ENCODE data around the gene FAU. TPM values are rescaled to one million over a fixed set of nuclear protein-coding genes. Genes with fewer than 3 reads are reported as not detected.

The FAU gene
- total RNA-seq, 1 experiment from 2014 or later: 1,073 TPM

DNA sequence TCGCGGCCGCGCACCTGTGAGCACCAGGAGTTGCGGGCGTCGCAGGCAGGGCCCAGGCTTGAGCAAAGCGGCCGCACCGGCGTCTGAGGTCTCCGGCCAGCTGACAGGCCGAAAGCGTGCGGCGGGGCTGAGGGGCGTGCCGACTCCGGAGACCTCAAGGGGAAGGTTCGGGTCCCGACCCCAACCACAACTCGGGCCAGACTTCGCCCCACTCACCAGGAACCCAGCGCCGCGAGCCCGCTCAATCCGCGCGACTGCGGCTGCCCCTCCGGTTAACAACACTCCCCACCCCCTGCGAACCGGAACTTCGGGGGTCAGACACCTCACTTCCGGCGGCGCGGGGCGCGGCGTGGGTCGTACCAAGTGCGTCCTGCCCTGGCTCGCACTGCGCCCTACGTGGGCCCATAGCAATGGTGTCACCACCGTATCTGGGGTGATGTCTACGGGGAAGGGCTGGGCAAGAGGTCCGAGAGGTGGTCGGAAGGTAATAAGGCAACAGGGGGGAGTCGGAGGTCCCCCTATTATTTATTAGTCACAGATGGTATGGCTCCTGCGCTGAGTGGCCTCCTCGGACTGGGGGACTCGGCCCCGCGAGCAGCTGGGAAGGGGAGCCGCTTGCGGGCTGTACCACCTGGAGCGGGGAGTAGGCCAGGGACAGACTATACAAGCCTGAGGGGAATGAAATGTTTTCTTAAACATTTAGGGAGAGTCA lies 12.5 kb upstream of the FAU start, which contains the start of gene SYVN1 (continued):
- TF ChIP-seq, protein P1, sequence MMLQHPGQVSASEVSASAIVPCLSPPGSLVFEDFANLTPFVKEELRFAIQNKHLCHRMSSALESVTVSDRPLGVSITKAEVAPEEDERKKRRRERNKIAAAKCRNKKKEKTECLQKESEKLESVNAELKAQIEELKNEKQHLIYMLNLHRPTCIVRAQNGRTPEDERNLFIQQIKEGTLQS (IDR thresholded peaks at IDR 0.05): no peak
- TF ChIP-seq FOSL1 (IDR thresholded peaks at IDR 0.05; ENCODE audit: low read depth) (no peak), POLR2AphosphoS5 (IDR thresholded peaks at IDR 0.05; ENCODE audit: low read depth, low read length) (peak; percentile 73)
- TF ChIP-seq, protein P2, sequence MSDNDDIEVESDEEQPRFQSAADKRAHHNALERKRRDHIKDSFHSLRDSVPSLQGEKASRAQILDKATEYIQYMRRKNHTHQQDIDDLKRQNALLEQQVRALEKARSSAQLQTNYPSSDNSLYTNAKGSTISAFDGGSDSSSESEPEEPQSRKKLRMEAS (IDR thresholded peaks at IDR 0.05): no peak

DNA sequence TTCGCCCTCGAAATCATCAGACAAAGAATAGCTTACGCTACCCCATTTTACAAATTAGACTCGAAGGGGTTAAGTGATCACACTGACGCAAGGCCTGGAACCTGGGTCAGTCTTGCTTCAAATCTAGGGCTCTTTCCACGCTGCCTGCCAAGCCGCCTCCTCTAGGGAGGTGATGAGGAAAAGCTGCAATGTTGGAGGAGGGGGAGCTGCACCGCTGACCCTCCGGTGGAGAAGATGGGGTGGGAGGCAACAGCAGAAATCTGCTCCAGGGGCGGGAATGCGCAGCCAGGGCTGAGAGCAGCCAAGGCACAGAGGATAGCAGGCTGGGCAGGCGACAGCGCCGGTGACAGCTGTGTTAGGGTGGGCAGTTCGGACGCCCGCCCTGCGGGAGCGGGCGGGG lies 11.8 kb upstream of the FAU start:
- no TSS peak for BruUV-seq (replicated peaks)
- no peak for DNase-seq (ENCODE audit: low read depth, low spot score)
- Histone ChIP-seq H3K9me2 (ENCODE audit: insufficient read depth) (no peaks in the 10 kb centered on the region), H3K9me3 (ENCODE audit: control insufficient read depth in 1 of 2, insufficient read depth in 1 of 2, low read depth in 1 of 2, low read length in 2 of 2) (no peaks in the 10 kb centered on the region), H3K27me3 (ENCODE audit: insufficient read depth, low read length) (no peaks in the 10 kb centered on the region), H3K79me2 (ENCODE audit: insufficient read depth, low read length) (peaks cover 27% of the 10 kb centered on the region), H3K4me2 (ENCODE audit: low read length) (peak overlapping the region; percentile 95), H3K4me3 (replicated peaks in 1 of 2; ENCODE audit: low read depth in 1 of 2, low read length in 2 of 2) (peak overlapping the region; percentile 81 to 98), H3K4me1 (ENCODE audit: control insufficient read depth in 1 of 2, insufficient read depth in 2 of 2, low read length in 2 of 2) (peaks cover 9 to 28% of the 10 kb centered on the region in 2 experiments; a peak in 3 of 4 replicates), H3K27ac (ENCODE audit: low read depth, low read length) (peak overlapping the region; percentile 89), H3K9ac (ENCODE audit: low read length) (peak overlapping the region; percentile 89), H4K20me1 (ENCODE audit: insufficient read depth) (no peaks in the 10 kb centered on the region), H2AFZ (ENCODE audit: low read depth, low read length, poor library complexity, severe bottlenecking) (no peak overlapping the region), H3K36me3 (ENCODE audit: control insufficient read depth in 1 of 2, insufficient read depth in 2 of 2, low read length in 2 of 2) (peaks cover 14 to 36% of the 10 kb centered on the region in 2 experiments; a peak in 3 of 4 replicates)
- CTCF ChIA-PET: no interaction called here
- ATAC-seq: no peak
- intact Hi-C loops (cut with micrococcal nuclease): loop anchor here (1.0 to 2.0 kb wide), 2 partner anchors 11 to 47 kb away; partner anchors contain the start of genes CAPN1, FAU and MRPL49
- RAD21 ChIA-PET (ENCODE audit: low non-redundant PET in 1 of 2, low total read pairs in 2 of 2, uncharacterized antibody in 2 of 2, unreplicated experiment in 2 of 2): no interaction called here
- TF ChIP-seq, protein P2 (IDR thresholded peaks at IDR 0.05): no peak
- no peak for TF ChIP-seq CEBPB (IDR thresholded peaks at IDR 0.05; ENCODE audit: low read depth)
- TF ChIP-seq TCF7L2 (IDR thresholded peaks at IDR 0.05; ENCODE audit: borderline replicate concordance, extremely low read depth, insufficient read depth, insufficient read length): no peak
- TF ChIP-seq, protein P3, sequence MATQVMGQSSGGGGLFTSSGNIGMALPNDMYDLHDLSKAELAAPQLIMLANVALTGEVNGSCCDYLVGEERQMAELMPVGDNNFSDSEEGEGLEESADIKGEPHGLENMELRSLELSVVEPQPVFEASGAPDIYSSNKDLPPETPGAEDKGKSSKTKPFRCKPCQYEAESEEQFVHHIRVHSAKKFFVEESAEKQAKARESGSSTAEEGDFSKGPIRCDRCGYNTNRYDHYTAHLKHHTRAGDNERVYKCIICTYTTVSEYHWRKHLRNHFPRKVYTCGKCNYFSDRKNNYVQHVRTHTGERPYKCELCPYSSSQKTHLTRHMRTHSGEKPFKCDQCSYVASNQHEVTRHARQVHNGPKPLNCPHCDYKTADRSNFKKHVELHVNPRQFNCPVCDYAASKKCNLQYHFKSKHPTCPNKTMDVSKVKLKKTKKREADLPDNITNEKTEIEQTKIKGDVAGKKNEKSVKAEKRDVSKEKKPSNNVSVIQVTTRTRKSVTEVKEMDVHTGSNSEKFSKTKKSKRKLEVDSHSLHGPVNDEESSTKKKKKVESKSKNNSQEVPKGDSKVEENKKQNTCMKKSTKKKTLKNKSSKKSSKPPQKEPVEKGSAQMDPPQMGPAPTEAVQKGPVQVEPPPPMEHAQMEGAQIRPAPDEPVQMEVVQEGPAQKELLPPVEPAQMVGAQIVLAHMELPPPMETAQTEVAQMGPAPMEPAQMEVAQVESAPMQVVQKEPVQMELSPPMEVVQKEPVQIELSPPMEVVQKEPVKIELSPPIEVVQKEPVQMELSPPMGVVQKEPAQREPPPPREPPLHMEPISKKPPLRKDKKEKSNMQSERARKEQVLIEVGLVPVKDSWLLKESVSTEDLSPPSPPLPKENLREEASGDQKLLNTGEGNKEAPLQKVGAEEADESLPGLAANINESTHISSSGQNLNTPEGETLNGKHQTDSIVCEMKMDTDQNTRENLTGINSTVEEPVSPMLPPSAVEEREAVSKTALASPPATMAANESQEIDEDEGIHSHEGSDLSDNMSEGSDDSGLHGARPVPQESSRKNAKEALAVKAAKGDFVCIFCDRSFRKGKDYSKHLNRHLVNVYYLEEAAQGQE (IDR thresholded peaks at IDR 0.05; ENCODE audit: low read depth): no peak
- TF ChIP-seq, protein P1 (IDR thresholded peaks at IDR 0.05): no peak
- no peak for TF ChIP-seq POLR2A (IDR thresholded peaks at IDR 0.05; ENCODE audit: borderline replicate concordance, extremely low read depth, insufficient read depth, insufficient read length)
- TF ChIP-seq, protein P4, sequence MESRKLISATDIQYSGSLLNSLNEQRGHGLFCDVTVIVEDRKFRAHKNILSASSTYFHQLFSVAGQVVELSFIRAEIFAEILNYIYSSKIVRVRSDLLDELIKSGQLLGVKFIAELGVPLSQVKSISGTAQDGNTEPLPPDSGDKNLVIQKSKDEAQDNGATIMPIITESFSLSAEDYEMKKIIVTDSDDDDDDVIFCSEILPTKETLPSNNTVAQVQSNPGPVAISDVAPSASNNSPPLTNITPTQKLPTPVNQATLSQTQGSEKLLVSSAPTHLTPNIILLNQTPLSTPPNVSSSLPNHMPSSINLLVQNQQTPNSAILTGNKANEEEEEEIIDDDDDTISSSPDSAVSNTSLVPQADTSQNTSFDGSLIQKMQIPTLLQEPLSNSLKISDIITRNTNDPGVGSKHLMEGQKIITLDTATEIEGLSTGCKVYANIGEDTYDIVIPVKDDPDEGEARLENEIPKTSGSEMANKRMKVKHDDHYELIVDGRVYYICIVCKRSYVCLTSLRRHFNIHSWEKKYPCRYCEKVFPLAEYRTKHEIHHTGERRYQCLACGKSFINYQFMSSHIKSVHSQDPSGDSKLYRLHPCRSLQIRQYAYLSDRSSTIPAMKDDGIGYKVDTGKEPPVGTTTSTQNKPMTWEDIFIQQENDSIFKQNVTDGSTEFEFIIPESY (IDR thresholded peaks at IDR 0.05; ENCODE audit: extremely low read depth, insufficient replicate concordance, low read length): no peak
- no peak for TF ChIP-seq JUND (IDR thresholded peaks at IDR 0.05)
- TF ChIP-seq SP1 (IDR thresholded peaks at IDR 0.05; ENCODE audit: low read depth): no peak
- TF ChIP-seq EZH2phosphoT487 (IDR thresholded peaks at IDR 0.05; ENCODE audit: borderline replicate concordance): no peak
- TF ChIP-seq, protein P5, sequence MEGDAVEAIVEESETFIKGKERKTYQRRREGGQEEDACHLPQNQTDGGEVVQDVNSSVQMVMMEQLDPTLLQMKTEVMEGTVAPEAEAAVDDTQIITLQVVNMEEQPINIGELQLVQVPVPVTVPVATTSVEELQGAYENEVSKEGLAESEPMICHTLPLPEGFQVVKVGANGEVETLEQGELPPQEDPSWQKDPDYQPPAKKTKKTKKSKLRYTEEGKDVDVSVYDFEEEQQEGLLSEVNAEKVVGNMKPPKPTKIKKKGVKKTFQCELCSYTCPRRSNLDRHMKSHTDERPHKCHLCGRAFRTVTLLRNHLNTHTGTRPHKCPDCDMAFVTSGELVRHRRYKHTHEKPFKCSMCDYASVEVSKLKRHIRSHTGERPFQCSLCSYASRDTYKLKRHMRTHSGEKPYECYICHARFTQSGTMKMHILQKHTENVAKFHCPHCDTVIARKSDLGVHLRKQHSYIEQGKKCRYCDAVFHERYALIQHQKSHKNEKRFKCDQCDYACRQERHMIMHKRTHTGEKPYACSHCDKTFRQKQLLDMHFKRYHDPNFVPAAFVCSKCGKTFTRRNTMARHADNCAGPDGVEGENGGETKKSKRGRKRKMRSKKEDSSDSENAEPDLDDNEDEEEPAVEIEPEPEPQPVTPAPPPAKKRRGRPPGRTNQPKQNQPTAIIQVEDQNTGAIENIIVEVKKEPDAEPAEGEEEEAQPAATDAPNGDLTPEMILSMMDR (IDR thresholded peaks at IDR 0.05 in 2 of 3, conservative IDR thresholded peaks at IDR 0.05 in 1 of 3; ENCODE audit: borderline replicate concordance in 1 of 3, insufficient read depth in 1 of 3, low read depth in 2 of 3, low read length in 2 of 3): no peak
- TF ChIP-seq CBX3 (IDR thresholded peaks at IDR 0.05; ENCODE audit: low read depth): no peak
- POLR2A ChIA-PET: interaction anchor here (0.8 to 4.1 kb wide), 3 partner anchors 12 to 47 kb away, joined by 3 to 52 read pairs (median 12); partner anchors contain the start of genes FAU, MRPL49 and TM7SF2

Measured in HCT116 (cell line).